Tongue (tissue), 2 donors: ENCODE data around the gene RIMKLA. TPM values are rescaled to one million over a fixed set of nuclear protein-coding genes. Genes with fewer than 3 reads are reported as not detected.

ENCODE experiments used
- DNase-seq: peaks from one replicate; pipeline ENCODE4 v3.0.0-alpha.2; 2015
- total RNA-seq: library from RNA; depleted of rRNA; stranded (reverse); fragments of >200 nt; gene quantifications from one replicate; pipeline ENCODE4 v1.2.3, GENCODE V29; 2014

RIMKLA gene
- total RNA-seq, 1 donor from 2014 or later: 1.4 TPM

DNA sequence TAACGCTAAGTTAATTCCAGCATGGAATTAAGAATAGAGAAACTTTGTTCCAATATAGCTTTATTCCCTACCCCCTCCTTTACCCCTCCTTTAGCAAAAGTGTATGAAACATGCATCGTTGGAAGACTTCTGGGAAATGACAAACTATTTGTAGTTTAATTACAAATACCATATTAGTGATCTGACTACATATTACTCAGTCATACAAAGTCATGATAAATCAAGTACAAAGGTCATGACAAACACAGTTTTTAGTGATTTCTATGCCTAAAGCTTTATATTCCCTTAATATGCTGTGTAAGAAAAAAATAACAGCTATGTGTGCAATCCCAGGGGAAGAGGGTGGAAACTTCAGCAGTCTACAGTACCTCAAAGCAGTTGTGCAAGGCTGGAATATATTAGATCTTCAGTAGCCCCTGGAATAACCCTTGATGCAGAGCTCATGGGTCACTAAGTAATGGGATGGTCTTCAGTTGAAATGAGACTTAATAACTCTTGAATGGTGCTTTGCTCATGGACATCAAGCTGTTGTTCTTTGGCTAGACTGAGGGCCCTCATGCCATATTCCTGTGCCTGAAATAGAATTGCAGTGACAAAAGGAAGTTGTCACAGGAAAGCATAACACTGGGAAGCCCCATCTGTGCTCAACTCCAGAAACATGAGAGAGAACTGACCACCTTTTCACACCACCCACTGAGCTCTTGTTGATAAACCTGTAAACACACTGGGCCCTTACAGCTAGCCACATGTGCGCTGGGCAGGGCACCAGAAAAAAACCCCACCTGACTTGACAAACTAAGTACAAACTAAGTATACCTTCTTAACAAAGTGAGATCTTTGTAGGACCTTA is 49.9 kb downstream of the RIMKLA start:
- DNase-seq: no peak

DNA sequence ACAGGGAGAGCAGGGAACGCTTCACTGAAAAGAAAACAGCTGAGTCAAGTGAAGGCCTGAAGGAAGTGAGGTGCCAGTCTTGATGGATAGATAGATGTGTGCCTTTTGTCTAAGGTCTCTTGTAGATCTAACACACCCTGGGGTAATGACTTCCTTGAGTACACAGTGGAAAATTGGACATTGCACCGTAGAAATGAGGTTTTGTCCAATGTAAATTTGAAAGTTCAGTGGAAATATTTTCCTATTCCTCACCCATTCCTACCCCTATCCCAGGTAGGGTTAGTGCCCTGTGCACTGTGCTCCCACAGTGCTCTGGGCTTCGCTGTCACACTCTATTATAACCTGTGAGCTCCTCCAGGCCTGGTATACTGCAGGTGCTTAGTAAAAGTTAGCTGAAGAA is 50.9 kb downstream of the RIMKLA start:
- DNase-seq: no peak

DNA sequence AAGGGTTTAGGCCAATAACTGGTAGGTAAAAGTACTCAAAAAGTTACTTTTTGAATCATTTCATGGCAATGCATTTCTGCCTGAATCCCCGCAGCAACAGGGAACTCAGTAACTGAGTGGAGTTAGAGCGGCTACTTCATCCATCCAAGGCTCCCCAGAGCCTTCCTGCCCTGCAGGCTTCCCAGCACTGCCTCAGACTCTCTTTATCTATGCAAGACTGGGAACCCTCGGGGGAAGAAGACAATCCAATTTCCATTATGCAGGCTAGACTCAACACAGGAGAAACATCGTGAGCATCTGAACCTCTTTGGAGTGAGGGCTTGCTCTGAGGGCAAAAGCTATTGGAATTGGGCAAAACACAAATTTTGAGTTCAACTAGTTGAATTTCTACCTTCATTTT is 52.1 kb downstream of the RIMKLA start:
- no peak for DNase-seq

DNA sequence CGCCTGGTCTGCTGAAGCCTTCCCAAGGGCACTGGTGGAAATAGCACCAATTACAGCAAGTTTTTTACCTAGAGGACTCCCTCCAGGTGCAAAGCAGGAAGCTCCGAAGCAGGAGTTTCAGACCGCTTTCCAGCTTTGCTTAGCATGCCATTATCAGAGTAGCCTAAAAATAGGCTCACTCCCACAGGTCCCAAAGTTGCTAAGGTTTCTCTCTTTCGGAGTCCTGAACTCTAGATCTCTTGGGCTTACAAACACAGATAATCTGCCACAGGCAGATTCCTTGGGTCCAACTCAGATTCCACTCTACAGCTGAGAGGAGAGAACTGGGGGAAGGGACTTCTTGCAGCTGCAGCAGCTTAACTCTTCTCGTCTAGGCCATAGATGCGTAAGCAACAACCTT is 52.8 kb downstream of the RIMKLA start:
- peak; percentile 47 for DNase-seq

DNA sequence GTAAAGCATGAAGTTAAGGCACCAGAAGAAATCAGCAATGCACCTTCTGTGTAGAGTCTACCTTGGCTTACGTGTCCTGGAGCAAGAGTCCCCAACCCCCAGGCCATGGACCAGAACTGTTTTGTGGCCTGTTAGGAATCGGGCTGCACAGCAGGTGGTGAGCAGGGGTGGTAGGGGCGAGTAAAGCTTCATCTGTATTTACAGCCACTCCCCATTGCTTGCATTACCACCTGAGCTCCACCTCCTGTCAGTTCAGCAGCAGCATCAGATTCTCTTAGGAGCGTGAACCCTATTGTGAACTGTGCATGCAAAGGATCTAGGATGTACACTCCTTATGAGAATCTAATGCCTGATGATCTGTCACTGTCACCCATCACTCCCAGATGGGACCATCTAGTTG is 53.7 kb downstream of the RIMKLA start:
- DNase-seq: no peak

DNA sequence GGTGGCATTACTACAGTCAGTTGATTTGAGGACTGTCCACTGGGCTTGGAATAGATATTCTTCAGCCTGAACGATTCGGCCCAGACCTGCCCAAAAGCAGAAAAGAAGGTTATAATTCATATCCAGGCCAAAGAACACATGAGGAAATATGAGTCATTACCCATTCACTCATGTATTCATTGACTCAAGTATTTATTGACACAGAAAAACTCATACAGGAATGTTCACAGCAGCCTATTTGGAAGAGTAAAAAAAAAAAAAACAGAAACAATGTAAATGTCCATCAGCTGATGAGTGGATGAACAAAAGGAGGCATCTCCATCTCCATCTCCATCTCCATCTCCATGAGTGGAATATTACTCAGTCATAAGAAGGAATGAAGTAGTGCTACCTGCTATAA is 59.3 kb downstream of the RIMKLA start:
- DNase-seq: no peak

DNA sequence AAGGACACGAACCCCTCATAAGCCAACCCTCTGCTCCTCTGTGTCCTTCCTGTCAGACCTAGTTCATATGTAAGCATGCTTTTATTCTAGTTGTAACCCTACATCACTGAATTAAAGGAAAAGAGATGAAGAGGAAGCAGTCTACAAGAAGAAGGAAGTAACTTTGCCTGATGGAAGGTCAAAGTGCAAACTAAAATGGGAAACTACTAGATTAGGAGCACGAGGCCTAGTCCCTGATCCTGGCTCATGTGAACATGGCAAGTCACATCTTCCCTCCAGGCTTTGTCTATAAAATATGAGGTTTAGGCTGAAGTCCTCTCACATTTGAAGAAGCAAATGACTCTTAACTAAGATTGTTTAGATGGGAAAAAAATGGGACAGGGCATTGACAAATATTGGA is 62.1 kb downstream of the RIMKLA start:
- no peak for DNase-seq

DNA sequence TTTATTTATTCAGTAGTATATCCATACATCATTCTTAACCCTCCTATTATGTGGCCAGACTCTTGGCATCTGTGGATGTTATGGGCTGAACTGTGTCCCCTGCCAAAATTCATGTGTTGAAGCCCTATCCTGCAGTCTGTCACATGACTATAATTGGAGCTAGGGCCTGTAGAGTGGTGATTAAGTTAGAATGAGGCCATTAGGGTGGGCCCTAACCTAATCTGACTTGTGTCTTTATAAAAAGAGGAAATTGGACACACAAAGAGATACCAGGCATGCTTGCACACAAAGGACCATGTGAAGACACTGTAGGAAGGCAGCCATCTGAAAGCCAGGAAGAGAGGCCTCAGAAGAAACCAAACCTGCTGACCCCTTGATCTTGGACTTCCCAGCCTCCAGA is 68.7 kb downstream of the RIMKLA start:
- DNase-seq: no peak

DNA sequence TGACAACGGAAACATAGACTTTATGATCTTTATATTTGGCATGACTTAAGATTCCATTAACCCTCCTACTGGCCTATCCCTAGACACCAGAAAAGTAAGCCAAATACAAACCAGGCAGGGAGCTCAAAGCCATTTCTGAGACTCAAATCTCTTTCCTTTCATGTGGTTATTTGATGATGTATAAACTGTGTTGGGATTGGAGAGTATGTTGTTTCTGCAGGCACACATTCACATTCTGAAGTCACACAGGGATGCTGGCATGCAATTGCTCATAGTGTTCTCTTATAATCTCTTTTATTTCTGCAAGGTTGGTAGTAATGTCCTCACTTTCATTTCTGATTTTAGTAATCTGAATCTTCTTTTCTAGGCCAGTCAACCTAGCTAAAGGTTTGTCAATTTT is 69.5 kb downstream of the RIMKLA start:
- DNase-seq: no peak

DNA sequence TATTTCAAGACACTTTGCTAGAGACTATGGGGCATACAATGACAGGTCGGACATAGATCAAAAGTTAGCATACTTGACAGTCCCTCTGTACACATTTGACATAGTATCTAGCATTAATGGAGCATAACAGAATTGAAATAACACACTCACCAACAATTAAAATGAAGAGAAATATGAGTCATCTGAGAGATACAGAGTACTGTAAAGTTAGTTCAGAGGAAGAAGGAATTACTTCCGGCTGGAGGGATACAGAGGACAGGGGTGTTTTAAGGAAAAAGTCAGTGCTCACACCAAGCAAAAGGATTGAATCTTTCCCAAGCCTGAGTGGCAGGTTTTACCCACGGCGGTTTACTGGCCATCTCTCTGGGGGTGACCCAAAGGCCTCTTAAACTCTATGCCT is 72.8 kb downstream of the RIMKLA start:
- DNase-seq: no peak

DNA sequence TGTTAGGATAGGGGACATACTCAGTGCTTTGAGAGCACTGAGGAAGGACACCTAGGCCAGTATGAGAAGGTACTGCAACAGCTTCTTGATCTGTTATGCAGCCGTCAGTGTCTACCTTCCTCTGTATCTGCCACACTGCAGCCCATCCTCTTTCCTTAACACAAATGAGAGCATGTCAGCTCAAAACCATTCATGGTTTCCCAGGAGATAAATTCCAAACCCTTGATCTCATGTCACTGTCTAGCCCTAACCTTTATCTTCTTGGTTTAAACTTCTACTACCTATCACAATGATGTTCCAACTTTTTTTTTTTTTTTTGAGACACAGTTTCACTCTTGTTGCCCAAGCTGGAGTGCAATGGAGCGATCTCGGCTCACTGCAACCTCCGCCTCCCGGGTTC is 73.8 kb downstream of the RIMKLA start:
- DNase-seq: no peak

DNA sequence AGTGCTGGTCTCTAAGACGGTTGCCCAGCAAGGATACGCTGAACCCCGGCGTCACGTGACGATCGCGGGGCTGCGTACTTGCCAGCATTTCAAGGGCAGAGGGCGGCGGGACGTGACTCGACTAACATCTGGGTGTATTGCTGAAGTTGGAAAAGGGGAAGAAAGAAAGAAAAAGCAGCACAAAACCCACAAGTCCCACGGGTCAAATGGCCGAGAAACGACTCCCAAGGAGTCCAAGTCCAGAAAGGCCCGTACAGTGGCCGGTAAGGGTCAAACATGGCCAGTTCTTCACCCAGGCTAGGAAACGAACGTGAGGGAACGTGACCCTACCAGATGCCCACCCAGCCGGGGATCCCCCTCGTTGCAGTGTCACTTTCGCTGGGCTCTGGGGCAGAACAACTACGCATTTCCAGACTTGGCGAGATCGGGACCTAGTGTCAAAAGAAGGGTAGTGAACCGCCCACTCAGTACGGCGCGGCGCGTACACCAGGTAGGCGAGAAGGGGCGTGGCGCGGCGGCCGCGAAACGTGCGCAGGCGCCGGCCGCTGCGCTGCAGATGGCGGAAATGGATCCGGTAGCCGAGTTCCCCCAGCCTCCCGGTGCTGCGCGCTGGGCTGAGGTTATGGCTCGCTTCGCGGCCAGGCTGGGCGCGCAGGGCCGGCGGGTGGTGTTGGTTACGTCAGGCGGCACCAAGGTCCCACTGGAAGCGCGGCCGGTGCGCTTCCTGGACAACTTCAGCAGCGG is 75.6 kb downstream of the RIMKLA start, which contains the start of the genes PPCS and ZMYND12:
Gene PPCS, plus strand, starts transcription at position 534 of the 744 bp plus-strand sequence. Its CDS starts 23 bp downstream, at position 557.
Gene ZMYND12, minus strand, starts transcription at position 13 of the 744 bp plus-strand sequence. CDS start 25 bp downstream, outside the sequence.
- DNase-seq: peak; percentile 92

DNA sequence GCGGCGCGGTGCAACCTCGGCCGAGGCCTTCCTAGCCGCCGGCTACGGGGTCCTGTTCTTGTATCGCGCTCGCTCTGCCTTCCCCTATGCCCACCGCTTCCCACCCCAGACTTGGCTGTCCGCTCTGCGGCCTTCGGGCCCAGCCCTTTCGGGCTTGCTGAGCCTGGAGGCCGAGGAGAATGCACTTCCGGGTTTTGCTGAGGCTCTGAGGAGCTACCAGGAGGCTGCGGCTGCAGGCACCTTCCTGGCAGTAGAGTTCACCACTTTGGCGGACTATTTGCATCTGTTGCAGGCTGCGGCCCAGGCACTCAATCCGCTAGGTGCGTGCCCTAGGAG is 76.1 kb downstream of the RIMKLA start:
- peak; percentile 57 for DNase-seq

DNA sequence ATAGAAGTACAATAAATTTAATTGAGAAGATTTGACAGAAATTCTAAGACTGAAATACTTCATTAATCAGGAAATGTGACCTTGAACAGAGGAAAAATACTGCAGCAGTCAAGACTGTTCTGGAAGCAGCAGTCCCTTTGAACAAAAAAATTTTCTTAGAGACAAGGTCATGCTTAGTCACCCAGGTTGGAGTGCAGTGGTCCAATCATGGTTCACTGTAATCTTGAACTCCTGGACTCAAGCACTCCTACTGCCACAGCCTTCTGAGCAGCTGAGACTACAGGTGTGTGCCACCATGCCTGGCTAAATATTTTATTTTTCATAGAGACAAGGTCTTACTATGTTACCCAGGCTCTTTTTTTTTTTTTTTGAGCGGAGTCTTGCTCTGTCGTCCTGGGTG is 80.6 kb downstream of the RIMKLA start:
- DNase-seq: no peak

DNA sequence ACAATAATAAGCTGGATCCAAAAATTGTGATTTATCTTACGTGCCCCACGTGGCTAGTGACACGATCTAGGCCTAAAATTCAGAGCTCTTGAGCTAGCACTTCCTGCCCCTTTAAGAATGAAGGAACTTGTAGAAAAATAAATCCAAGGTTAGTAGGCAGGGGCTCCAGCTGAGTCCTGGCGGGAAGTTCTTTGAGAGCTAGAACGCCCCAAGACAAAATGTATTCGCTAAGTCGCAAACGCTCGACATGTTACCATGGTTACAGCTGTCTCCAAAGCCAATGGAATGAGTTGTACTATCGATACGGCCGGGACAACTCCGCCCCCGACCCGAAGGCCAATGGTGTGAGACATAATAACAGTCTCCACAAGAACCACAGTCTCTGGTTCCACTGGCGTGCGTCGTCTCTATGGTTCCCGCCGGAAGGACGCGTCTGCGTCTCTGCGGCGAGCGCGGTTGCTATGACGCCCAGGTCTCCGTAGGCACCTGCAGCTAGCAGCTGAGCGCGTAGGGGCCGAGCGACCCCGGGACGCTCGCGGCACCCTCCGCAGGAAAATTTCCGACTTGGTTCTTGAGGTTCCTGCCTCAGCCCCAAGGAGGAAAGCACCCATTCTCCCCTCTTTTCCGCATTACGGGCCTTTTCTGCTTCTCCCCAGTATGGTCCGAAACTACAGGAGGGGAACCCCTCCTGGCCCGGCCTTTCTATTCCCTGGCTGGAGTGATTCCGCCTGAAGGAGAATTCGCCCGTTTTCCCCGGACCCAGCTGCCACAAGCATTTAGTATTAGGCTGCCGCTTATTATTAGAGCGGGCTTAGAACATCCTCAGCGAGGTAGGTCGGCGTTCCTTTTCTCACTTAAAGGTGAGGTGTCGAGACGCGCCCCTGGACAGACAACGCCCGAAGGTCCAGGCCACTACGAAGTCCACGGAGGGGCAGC is 82.5 kb downstream of the RIMKLA start, which contains the start of gene CCDC30:
Gene CCDC30, plus strand, starts transcription at position 459 of the 936 bp plus-strand sequence. CDS start 17,266 bp downstream, outside the sequence.
- peak; percentile 98 for DNase-seq

DNA sequence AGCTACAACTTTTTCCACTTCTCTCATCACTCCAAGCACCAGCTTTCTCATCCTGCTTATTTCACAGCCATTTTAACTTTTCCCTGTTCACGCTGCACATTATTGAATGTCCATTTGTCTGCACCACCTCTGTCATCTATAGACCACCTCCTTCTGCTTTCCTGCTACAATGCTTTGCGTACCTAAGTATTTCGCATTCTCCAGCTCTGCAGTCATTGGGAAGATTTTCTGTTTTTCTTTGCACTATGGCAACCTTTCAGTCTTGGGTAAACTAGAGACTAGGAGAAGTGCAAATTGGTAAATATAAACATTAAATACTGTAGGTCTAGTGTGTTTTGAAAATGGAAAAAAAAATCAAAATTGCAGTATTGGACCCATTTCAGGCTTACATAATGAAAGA is 83.3 kb downstream of the RIMKLA start:
- no peak for DNase-seq

DNA sequence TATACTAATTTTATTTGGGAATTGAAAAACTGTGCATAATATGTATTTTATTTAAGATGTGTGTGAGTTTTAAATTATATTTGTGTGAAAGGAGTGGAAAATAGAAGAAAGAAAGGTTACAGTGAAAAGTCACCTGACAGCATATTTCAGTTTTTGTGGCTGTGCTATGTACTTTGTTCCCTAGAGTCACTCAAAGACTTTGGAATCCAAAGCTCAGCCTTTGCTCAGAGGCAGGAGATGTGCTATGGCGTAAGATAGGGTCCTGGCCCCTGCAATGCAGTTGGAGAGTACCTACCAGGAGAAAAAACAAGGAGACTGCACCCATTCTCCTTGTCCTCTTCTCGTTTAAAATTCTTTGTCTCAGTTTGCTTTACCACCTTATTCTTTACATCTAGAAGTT is 85.4 kb downstream of the RIMKLA start:
- no peak for DNase-seq

DNA sequence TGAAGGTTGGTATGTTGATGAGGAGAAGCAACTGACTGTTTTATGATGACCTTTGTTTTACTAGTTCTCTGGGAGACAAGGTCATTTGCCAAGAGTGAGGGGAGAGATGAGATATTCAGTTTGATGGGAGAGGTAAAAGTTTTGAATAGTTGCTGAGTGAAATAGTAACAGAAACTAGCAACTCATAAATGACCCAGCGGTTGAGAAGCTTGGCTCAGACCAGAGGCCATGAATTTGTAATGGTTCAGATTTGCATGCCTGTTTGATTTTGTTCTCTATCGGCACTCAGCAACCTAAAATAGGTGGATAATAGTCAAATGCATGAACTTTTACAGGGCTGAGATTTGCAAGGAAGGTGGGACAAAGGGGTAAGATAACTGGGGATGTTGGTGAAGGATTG is 89.1 kb downstream of the RIMKLA start:
- no peak for DNase-seq
